Thyroid gland (tissue), 4 donors: ENCODE measurements around the gene DNAH3.
"Not testable (repeated sequence)": the region's sequence is repeated elsewhere in the genome, so short reads cannot be mapped to it uniquely, and the experiment has no call there.

Source experiments
- CTCF ChIP-seq, 6 experiments: fragments of 200-600 bp in 3 of 6; fragments of 450-650 bp in 3 of 6; sonication (generic) in 3 of 6; IDR thresholded peaks; one replicate each; pipeline ENCODE4 v1.5.1; 2016 to 2019; ENCODE audit warnings: antibody characterized with exemption in 6 of 6, mild to moderate bottlenecking in 2 of 6, inconsistent platforms in 1 of 6, moderate library complexity in 1 of 6
- POLR2A ChIP-seq, 2 donors: fragments of 450-650 bp; IDR thresholded peaks; one replicate each; pipeline ENCODE4 v1.6.1; 2017; ENCODE audit warnings: antibody characterized with exemption in 2 of 2, mild to moderate bottlenecking in 2 of 2, moderate library complexity in 1 of 2

GRCh38 chr16:21156011-21156410 is 5.4 kb upstream of the DNAH3 start:
- not testable (repeated sequence) for TF ChIP-seq CTCF, POLR2A (IDR thresholded peaks at IDR 0.05)
